Pancreas (tissue), 10 donors: ENCODE results near the gene CNTN1. TPM values are rescaled to one million over a fixed set of nuclear protein-coding genes. Genes with fewer than 3 reads are reported as not detected.

ENCODE experiments used
- ATAC-seq, 4 donors: fragments of 200-7000 bp; cut with Tn5 transposase; one replicate each; pipeline versions ENCODE4 v1.8.0 to v1.9.1; 2020; ENCODE audit warnings: mild to moderate bottlenecking in 4 of 4, moderate library complexity in 4 of 4
- DNase-seq, 6 donors: peaks; one replicate each; pipeline ENCODE4 v3.0.0-alpha.2; 2020
- FAIRE-seq: peaks from 2 replicates; lab custom pipeline; 2012; peaks lifted over from hg19 to GRCh38; lab: Jason Lieb, UNC
- H3K27ac ChIP-seq, 4 donors: fragments of 200-600 bp; sonication (generic); 1 replicate in 3 of 4; 2 replicates in 1 of 4; pipeline versions ENCODE4 v1.5.0 to v1.8.0; 2020
- H3K27me3 ChIP-seq, 4 donors: fragments of 200-600 bp; one replicate each; pipeline ENCODE4 v1.8.0; 2021
- H3K36me3 ChIP-seq, 3 donors: fragments of 200-600 bp; sonication (generic) in 1 of 3; one replicate each; pipeline versions ENCODE4 v1.5.0 to v1.8.0; 2020 to 2021
- H3K4me1 ChIP-seq, 3 donors: fragments of 200-600 bp; one replicate each; pipeline ENCODE4 v1.8.0; 2021
- H3K4me3 ChIP-seq, 4 donors: fragments of 200-600 bp; sonication (generic) in 2 of 4; one replicate each; pipeline versions ENCODE4 v1.5.0 to v1.8.0; 2020 to 2021
- H3K9me3 ChIP-seq, 4 donors: fragments of 200-600 bp; one replicate each; pipeline ENCODE4 v1.8.0; 2021
- WGBS, 2 donors: extraction: QIAGEN DNeasy Blood & Tissue Kit; methylation state at CpG; one replicate each; pipeline ENCODE4 v1.1.7; 2013; 5-methylcytosine and 5-hydroxymethylcytosine counted together
- intact Hi-C, 3 donors: fragments of 100-400 bp; cut with DNase I; formaldehyde crosslinking; loops; one replicate each; pipeline versions ENCODE4 v1.11.1 to v1.14.2; 2022
- polyA plus RNA-seq, 2 donors: library from polyadenylated mRNA; stranded (reverse); fragments of 200-250 nt; gene quantifications; one replicate each; pipeline ENCODE4 v1.2.3, GENCODE V29; 2013
- total RNA-seq, 6 donors: library from RNA; stranded (reverse); fragmentation: NEBNext Ultra II Directional in 4 of 6; extraction: Animal tissue kit (Norgen Biotek cat#: 25700) in 4 of 6; gene quantifications; one replicate each; pipeline versions ENCODE4 v1.2.1 to v1.2.4, GENCODE V29; 2021 to 2023
- TF ChIP-seq, protein P1 (sequence below), 4 donors: fragments of 200-600 bp; sonication (generic) in 3 of 4; IDR thresholded peaks; one replicate each; pipeline versions ENCODE4 v1.5.0 to v1.8.0; 2021; ENCODE audit warnings: antibody characterized with exemption in 4 of 4
- donor health status: healthy with polysubstance abuse.
- donor health status: DM: no; HTN: no; CAD: no; lungs with moderate emphysema.
- donor health status: DM: no; HTN: no; CAD: no.
- donor health status: control.
- donor health status: control.
- donor health status: Bipolar disorder and iron deficiency.
- donor health status: DM: yes; HTN: yes; CAD: no.
- donor health status: DM: no; HTN: no; CAD: no.
- donor health status: DM: no; HTN: no; CAD: no.
- donor health status: DM: yes; HTN: yes; CAD: no.

CNTN1 gene
- total and polyA plus RNA-seq, 8 donors: 1.4 to 13.9 (median 4.6) TPM

DNA sequence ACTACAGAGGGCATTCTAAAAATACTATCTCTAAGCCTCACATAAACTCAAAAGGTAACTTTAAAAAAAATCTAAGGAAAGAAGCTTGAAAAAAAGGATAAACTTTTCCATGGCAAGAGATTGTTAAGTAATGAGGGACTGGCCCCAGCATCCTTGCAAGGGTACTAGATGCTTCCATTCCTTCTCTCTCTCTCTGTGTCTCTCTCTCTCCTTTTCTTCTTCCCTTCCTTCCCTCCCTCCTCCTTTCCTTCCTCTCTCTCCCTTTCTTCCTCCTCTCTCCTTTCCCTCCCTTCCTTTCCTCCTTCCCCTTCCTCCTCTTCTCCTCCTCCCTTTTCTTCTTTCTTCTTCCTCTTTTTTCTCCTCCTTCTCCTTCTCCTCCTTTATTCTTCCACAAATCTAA is 23.8 kb downstream of the CNTN1 start:
- Histone ChIP-seq H3K4me1 (peaks cover 0 to 5% (median 0%) of the 10 kb centered on the region in 3 donors), H3K27me3 (no peaks in the 10 kb centered on the region), H3K9me3 (no peaks in the 10 kb centered on the region), H3K4me3 (no peak overlapping the region), H3K27ac (no peak overlapping the region), H3K36me3 (no peaks in the 10 kb centered on the region)
- no peak for ATAC-seq
- no peak for FAIRE-seq
- intact Hi-C loops: no loop called here
- DNase-seq: no peak
- TF ChIP-seq, protein P1, sequence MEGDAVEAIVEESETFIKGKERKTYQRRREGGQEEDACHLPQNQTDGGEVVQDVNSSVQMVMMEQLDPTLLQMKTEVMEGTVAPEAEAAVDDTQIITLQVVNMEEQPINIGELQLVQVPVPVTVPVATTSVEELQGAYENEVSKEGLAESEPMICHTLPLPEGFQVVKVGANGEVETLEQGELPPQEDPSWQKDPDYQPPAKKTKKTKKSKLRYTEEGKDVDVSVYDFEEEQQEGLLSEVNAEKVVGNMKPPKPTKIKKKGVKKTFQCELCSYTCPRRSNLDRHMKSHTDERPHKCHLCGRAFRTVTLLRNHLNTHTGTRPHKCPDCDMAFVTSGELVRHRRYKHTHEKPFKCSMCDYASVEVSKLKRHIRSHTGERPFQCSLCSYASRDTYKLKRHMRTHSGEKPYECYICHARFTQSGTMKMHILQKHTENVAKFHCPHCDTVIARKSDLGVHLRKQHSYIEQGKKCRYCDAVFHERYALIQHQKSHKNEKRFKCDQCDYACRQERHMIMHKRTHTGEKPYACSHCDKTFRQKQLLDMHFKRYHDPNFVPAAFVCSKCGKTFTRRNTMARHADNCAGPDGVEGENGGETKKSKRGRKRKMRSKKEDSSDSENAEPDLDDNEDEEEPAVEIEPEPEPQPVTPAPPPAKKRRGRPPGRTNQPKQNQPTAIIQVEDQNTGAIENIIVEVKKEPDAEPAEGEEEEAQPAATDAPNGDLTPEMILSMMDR (IDR thresholded peaks at IDR 0.05): no peak

DNA sequence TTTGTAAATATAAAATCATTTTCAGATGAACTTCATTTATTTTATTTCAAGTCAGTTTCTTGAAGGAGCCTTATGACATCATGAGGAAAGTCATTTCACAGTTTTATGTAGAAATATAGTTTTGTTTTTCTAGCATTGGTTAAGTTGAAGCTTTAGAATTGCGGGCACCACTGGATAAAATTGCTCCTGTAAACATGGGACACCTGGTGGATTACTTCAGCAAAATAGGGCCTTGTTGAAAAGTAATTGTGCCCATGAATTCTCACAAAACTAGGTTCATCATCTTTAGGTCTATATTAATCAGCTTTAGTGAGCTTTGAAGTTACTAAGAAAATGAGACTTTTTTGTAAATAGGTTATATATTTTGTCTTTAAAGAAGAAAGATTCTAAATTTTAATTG is 25.3 kb downstream of the CNTN1 start:
- Histone ChIP-seq H3K36me3 (no peaks in the 10 kb centered on the region), H3K27ac (no peak overlapping the region), H3K27me3 (no peaks in the 10 kb centered on the region), H3K4me1 (peaks cover 0 to 5% (median 0%) of the 10 kb centered on the region in 3 donors), H3K4me3 (no peak overlapping the region), H3K9me3 (peaks cover 0 to 4% (median 0%) of the 10 kb centered on the region in 4 donors)
- FAIRE-seq (no peak), ATAC-seq (no peak), DNase-seq (no peak)
- 74 to 86% methylated on average over 1 of the region's 1 CpG for WGBS, 2 donors
- intact Hi-C loops: no loop called here
- TF ChIP-seq, protein P1 (IDR thresholded peaks at IDR 0.05): no peak

DNA sequence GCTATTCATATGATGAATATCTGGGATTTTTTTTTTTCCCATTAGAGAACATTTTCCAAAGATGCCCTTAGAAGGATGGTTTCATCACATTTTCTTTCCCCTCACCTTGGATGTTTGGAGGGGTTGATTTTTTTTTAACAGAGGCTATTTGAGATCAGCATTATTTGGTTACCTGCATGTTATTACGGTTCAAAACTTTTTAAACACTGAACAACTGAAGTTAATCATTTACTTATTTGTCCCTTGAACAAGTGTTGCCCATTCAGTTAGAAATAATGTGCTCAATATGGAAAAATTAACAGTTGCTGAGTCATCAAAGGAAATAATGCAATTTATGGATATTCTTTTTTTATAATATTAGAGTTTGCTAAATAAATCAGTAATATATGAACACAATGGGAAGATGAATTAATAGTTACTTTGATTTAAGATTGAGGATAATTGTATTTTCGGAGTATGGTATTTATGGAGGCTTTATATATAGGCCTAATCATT is 26.7 kb downstream of the CNTN1 start:
- peaks cover 0 to 4% (median 0%) of the 10 kb centered on the region in 4 donors for H3K9me3 ChIP-seq
- no peak overlapping the region for H3K4me3 ChIP-seq
- peaks cover 0 to 5% (median 0%) of the 10 kb centered on the region in 3 donors for H3K4me1 ChIP-seq
- ATAC-seq (peak in 1 of 4 donors; percentile 11), FAIRE-seq (no peak), DNase-seq (no peak)
- H3K27me3 ChIP-seq: no peaks in the 10 kb centered on the region
- intact Hi-C loops: no loop called here
- TF ChIP-seq, protein P1 (IDR thresholded peaks at IDR 0.05): no peak
- 52 to 56% methylated on average over 2 of the region's 2 CpGs for WGBS, 2 donors
- H3K36me3 ChIP-seq: no peaks in the 10 kb centered on the region
- H3K27ac ChIP-seq: no peak overlapping the region

DNA sequence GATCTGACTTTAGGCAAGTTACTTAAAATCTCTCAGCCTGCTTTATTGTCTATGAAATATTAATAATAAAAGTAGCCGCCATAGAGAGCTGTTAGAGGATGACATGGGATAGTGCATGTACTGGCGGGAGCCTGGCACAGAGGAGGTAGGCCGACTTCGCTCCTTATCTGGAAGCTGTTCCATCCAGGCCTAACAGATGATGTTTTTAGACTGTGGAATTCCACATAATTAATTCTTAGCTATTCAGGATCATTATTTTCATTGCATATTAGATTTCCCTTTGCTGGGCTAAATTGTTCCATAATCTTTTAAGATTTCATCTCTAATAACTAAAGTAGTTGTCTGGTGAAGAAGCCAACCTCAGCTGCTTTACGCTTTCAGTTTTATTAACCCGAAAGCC is 30.8 kb downstream of the CNTN1 start:
- TF ChIP-seq, protein P1 (IDR thresholded peaks at IDR 0.05): no peak
- no peaks in the 10 kb centered on the region for H3K4me1 ChIP-seq
- WGBS, 2 donors: 87 to 92% methylated on average over 6 of the region's 6 CpGs
- no peaks in the 10 kb centered on the region for H3K27me3 ChIP-seq
- DNase-seq (no peak), ATAC-seq (no peak), FAIRE-seq (no peak)
- H3K4me3 ChIP-seq: no peak overlapping the region
- H3K36me3 ChIP-seq: no peaks in the 10 kb centered on the region
- intact Hi-C loops: no loop called here
- no peak overlapping the region for H3K27ac ChIP-seq
- H3K9me3 ChIP-seq: peaks cover 0 to 4% (median 0%) of the 10 kb centered on the region in 4 donors

DNA sequence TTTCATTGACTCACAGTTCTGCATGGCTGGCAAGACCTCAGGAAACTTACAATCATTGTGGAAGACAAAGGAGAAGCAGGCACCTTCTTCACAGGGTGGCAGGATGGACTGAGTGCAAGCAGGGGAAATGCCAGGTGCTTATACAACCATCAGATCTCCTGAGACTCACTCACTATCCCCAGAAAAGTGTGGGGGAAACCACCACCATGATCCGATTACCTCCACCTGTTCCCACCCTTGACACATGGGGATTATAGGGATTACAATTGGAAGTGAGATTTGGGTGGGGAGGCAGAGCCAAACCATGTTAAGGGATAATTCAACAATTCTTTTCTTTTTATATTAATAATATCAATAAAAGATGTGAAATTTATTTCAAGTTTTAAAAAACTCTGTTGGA is 34.1 kb downstream of the CNTN1 start:
- Histone ChIP-seq H3K27ac (no peak overlapping the region), H3K4me1 (no peaks in the 10 kb centered on the region), H3K9me3 (peaks cover 0 to 4% (median 0%) of the 10 kb centered on the region in 4 donors), H3K36me3 (no peaks in the 10 kb centered on the region), H3K4me3 (no peak overlapping the region), H3K27me3 (no peaks in the 10 kb centered on the region)
- no peak for DNase-seq
- TF ChIP-seq, protein P1 (IDR thresholded peaks at IDR 0.05): no peak
- 78 to 93% methylated on average over 1 of the region's 1 CpG for WGBS, 2 donors
- intact Hi-C loops: no loop called here
- FAIRE-seq: no peak
- ATAC-seq: no peak
